ENCODE data around the gene FN3K. TPM values are rescaled to one million over a fixed set of nuclear protein-coding genes. Genes with fewer than 3 reads are reported as not detected.

Gene FN3K
- total and polyA plus RNA-seq, 2 donors (not counting 3 experiments of a cell fraction or from before 2014, with no cell fraction given), result 2.0 to 12.0 TPM

- dilution Hi-C loops (cut with MboI; ENCODE audit: extremely low pct_ligation_motif_present, low sequenced_read_pairs), result no loop called here
- Histone ChIP-seq H3K9ac (replicated peaks; ENCODE audit: extremely low read depth, insufficient read depth, low read length) (no peak overlapping the region), H3K36me3 (ENCODE audit: control insufficient read depth in 2 of 2, extremely low read depth in 1 of 2, insufficient read depth in 2 of 2, low read length in 2 of 2) (peaks cover 2 to 5% of the 10 kb centered on the region in 2 experiments), H3K27ac (ENCODE audit: insufficient read depth, low read depth, low read length) (no peak overlapping the region), H3K4me2 (ENCODE audit: insufficient read depth, low read length) (no peak overlapping the region), H3K27me3 (ENCODE audit: control insufficient read depth in 2 of 2, insufficient read depth in 2 of 2, low read length in 2 of 2) (no peaks in the 10 kb centered on the region), H2AFZ (ENCODE audit: low read depth, low read length) (no peak overlapping the region), H3K9me1 (replicated peaks; ENCODE audit: control insufficient read depth, extremely low read depth, insufficient read depth, low read length) (no peaks in the 10 kb centered on the region), H4K20me1 (replicated peaks; ENCODE audit: control insufficient read depth, extremely low read depth, insufficient read depth, low read length) (no peaks in the 10 kb centered on the region), H3K4me3 (replicated peaks in 1 of 3; ENCODE audit: insufficient read depth in 1 of 3, low read depth in 1 of 3, low read length in 3 of 3) (no peak overlapping the region), H3K79me2 (ENCODE audit: control insufficient read depth, insufficient read depth, low read length) (no peaks in the 10 kb centered on the region), H3K4me1 (ENCODE audit: control insufficient read depth, extremely low read depth, insufficient read depth, low read length) (peaks cover 2% of the 10 kb centered on the region), H3K9me3 (replicated peaks; ENCODE audit: control insufficient read depth, insufficient read depth, low read length) (no peaks in the 10 kb centered on the region)
- intact Hi-C loops (cut with micrococcal nuclease), result loop anchor here (1.0 to 5.0 kb wide), 4 partner anchors 63 to 180 kb away; no protein-coding TSS in a partner anchor
- peak; percentile 75 for DNase-seq (ENCODE audit: low read depth, low spot score)
- ChIA-PET POLR2A (interaction anchor here (1.0 kb wide), 1 partner anchor 63 kb away, joined by 3 read pairs; no protein-coding TSS in a partner anchor), CTCF (interaction anchor here (0.6 to 4.3 kb wide), 52 partner anchors 10 to 430 kb away, joined by 3 to 176 read pairs (median 4); partner anchors contain the start of genes METRNL and RAB40B)
- TF ChIP-seq MAX (IDR thresholded peaks at IDR 0.05; ENCODE audit: insufficient read depth, insufficient read length) (no peak), JUN (IDR thresholded peaks at IDR 0.05; ENCODE audit: borderline replicate concordance, insufficient read depth, insufficient read length, low read depth) (no peak), CTCF (IDR thresholded peaks at IDR 0.05; ENCODE audit: extremely low read depth in 1 of 2, insufficient read depth in 1 of 2, low read depth in 1 of 2, low read length in 2 of 2) (peak; percentile 97 to 98), MYC (IDR thresholded peaks at IDR 0.05; ENCODE audit: low read depth, low read length) (no peak)
- BruUV-seq (replicated peaks), result no TSS peak
- peak; percentile 82 for FAIRE-seq
These were observed 46.5 kb downstream of the FN3K start for GRCh38 chr17:82781894-82782274.
